Hematopoietic multipotent progenitor cell treated with erythropoietin and hydrocortisone succinate and interleukin-3 and kit ligand, for 4 days (in vitro differentiated cells): ENCODE data around the gene PRR12.

Experiments
- DNase-seq: peaks from one replicate; pipeline ENCODE4 v3.0.0-alpha.2; 2015

The PRR12 gene

GRCh38 chr19:49669516-49669915 is 78.5 kb downstream of the PRR12 start:
- DNase-seq = no peak

- peak; percentile 85 for DNase-seq
Observed at GRCh38 chr19:49672131-49672919, 81.3 kb downstream of the PRR12 start.
